Rectal smooth muscle tissue (tissue), 1 donor: ENCODE results near the gene PROX1.
A peak's percentile ranks its signal among the peaks of the same experiment; 100 is the strongest.

Experiments
- H3K27ac ChIP-seq: one replicate; pipeline ENCODE4 v1.7.0; 2013; ENCODE audit warnings: low read depth, low read length, inconsistent platforms
- H3K27me3 ChIP-seq: one replicate; pipeline ENCODE4 v1.7.0; 2013; ENCODE audit warnings: low read length; ENCODE audit not compliant: control insufficient read depth, insufficient read depth
- H3K36me3 ChIP-seq: one replicate; pipeline ENCODE4 v1.7.0; 2013; ENCODE audit warnings: low read length; ENCODE audit not compliant: control insufficient read depth, insufficient read depth
- H3K4me1 ChIP-seq: one replicate; pipeline ENCODE4 v1.7.0; 2013; ENCODE audit warnings: low read length; ENCODE audit not compliant: control insufficient read depth, insufficient read depth
- H3K4me3 ChIP-seq: one replicate; pipeline ENCODE4 v1.7.0; 2013; ENCODE audit warnings: low read length
- H3K9ac ChIP-seq: one replicate; pipeline ENCODE4 v1.7.0; 2013; ENCODE audit warnings: low read length

Gene PROX1

DNA sequence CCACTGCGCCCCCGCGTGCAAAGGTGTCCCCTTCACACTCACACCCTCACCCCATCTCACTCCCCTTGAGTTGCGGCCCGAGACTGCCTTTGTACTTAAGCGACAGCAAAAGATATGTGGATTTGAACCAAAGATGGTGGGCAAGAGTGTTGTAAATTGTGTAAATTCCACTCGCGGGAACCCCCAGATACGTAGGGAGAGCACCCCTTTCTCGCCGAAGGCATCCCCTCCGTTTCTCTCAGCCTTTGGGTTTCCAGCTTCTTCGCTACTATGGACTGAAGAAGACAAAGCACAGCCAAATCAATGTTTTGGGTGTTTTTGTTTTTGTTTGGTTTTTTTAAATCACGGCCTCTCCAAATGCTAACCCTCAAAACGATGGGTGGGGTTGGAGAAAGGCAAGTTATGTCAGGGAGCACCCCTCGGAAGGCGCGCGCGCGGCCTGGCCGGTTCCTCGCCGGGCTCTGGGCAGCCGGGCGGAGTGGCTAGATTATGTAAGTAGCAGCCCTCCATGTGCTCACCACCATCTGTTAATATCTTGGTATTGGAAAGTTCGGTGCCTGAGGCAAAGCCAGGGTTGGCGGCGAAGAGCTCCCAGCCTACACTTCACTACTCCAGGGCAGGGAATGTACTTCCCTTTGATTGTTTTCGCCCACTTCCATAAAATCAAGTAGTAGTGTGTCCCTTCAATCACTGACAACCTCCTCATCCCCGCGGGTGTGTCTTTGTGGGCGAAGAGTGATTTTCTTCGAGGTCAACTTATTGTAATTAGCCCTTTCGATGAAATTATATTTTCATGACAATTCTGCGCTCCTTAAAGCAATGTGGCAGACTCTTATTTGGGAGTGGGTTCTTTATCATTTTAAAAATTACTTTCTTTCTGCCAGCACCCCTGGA is 4.0 kb upstream of the PROX1 start:
- H3K9ac ChIP-seq = no peak overlapping the region
- no peak overlapping the region for H3K27ac ChIP-seq
- peak overlapping the region; percentile 14 for H3K4me3 ChIP-seq
- peaks cover 33% of the 10 kb centered on the region for H3K27me3 ChIP-seq
- no peaks in the 10 kb centered on the region for H3K4me1 ChIP-seq
- H3K36me3 ChIP-seq = no peaks in the 10 kb centered on the region

DNA sequence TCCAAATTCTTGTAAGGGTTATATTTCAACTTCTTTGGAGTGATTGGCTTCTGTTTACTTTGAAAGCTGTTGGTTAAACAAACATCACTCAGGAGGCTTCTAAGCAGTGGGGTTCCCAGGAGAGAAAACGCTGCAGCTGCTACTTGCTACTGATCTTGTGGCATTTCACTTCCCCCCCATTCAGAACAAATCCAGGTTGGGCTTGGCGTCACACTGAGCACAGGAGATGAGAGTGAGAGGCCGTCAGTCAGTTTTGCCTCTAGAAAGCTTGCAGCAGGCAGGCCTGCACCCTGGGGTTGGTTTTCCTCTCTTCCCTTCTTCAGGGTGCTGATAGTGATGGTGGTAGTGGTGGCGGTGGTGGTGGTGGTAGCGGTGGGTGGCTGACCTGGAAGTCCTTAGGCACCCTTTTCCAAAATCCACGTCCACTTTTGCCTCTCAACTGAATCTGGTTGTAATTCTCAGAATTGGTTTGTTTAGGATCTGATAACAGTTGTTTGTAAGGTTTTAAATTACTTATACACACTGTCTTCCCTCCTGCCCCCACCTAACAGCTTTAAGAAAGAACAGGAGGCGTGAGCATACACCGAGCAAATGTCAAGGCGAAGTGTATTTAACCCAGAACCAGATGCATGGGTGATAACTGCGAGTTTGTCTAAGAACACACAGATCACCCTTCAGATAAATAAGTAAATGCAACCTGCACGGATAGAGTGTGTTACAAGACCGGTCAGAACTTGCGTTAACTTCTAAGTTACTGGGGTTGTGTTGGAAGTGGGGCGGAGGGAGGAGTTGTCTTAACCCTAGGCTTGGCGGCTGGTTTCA is 3.2 kb upstream of the PROX1 start:
- H3K27me3 ChIP-seq = peaks cover 33% of the 10 kb centered on the region
- no peak overlapping the region for H3K4me3 ChIP-seq
- no peak overlapping the region for H3K9ac ChIP-seq
- H3K4me1 ChIP-seq = no peaks in the 10 kb centered on the region
- H3K27ac ChIP-seq = no peak overlapping the region
- H3K36me3 ChIP-seq = no peaks in the 10 kb centered on the region

DNA sequence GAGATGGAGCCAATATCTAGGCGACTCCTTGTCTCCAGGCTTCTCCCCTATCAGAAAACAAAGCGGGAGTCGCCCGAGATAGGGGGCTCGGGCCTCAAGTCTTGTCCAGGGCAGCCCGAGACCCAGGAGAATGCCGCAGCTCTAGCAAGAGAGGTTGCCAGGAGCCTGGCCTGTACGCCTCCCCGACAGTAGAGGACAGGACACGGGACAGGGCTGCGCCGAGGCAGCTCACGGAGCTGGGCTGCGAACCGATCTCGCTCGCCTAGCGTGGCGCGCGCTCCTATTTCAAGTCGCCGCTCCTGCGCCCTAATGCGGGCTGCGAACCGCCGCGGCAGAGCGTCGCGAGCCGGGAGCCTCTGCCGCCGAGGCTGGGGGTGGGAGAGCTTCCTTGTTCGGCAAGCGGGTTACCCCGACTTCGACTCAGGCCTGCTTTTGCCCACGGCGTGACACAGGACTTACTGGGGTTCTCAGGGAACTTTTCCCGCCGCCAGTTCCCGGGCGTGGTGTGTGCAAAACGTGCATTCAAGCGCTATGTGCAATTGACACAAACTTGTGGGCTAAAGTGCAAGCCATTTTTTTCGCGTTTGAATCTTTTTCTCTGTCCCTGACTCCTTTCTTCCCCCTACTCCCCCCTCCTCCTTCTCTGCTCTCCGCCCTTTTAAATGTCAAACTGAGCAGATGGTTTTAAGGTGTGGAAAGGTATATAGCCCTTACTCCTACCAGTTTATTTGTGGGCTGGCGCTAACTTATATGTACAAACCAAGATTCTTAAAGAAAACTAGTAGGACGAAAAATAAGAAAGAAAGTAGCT is 2.4 kb upstream of the PROX1 start:
- Histone ChIP-seq H3K4me3 (peak overlapping the region; percentile 13), H3K9ac (no peak overlapping the region), H3K27me3 (peaks cover 32% of the 10 kb centered on the region), H3K4me1 (no peaks in the 10 kb centered on the region), H3K36me3 (no peaks in the 10 kb centered on the region), H3K27ac (no peak overlapping the region)

DNA sequence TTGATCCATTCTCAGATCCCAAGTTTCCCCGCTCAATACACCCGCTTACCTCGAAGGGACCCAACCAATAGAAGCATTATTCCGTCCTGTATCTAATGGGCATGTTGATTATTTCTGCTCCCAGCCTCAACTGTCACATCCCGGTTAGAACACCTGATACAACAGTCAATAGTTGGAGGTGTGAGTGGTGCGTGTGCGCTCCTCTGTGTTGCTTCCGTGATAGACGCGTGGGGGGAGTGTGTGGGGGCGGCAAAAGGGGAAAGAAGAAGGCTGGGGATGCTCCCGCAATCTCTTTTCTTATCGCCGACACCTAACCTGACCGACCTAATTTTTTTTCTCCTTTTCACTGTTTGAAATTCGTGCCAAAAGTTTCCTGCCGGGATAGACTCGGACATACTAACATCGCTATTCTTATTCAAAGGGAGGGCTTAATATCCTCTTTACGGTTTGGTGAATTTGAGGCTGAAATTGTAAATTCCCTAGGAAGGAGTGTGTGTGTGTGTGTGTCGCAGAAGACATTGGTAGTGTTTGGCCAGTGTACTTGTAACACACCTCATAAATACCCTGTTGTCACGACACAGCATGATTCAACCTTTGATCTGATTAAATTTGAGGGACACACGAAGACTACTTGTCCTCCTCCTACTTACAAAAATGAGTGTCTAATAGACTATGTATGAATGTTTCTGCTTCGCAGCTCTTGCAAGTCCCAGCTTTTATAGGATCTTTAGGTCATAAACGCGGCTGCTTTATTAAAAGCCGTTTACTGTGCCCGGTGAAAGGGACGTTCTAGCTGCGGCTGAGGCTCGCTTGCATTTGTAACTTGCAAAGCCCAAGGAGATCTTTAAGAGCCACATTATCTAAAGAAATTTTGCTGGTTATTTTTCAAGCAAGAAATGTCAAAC is 1.5 kb upstream of the PROX1 start:
- no peak overlapping the region for H3K4me3 ChIP-seq
- peaks cover 30% of the 10 kb centered on the region for H3K27me3 ChIP-seq
- H3K4me1 ChIP-seq = no peaks in the 10 kb centered on the region
- H3K9ac ChIP-seq = no peak overlapping the region
- H3K27ac ChIP-seq = no peak overlapping the region
- H3K36me3 ChIP-seq = no peaks in the 10 kb centered on the region

DNA sequence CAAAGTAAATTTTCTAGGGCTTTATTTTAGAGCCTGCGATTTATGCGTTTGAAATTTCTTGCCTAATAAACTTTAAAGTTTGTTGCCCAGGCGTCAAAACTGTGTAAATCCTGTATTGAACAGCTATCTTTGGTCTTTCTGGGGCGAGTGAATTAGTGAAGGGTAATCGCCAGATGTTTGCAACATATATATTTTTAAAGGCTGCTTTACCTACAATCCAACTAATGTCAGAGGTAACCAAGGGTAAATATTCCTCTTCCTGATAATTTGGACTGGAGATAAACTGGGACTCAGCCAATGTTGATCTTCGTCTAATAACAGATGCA is 885 bp upstream of the PROX1 start:
- peaks cover 30% of the 10 kb centered on the region for H3K27me3 ChIP-seq
- H3K36me3 ChIP-seq = no peaks in the 10 kb centered on the region
- H3K4me1 ChIP-seq = no peaks in the 10 kb centered on the region
- H3K9ac ChIP-seq = no peak overlapping the region
- no peak overlapping the region for H3K27ac ChIP-seq
- no peak overlapping the region for H3K4me3 ChIP-seq

DNA sequence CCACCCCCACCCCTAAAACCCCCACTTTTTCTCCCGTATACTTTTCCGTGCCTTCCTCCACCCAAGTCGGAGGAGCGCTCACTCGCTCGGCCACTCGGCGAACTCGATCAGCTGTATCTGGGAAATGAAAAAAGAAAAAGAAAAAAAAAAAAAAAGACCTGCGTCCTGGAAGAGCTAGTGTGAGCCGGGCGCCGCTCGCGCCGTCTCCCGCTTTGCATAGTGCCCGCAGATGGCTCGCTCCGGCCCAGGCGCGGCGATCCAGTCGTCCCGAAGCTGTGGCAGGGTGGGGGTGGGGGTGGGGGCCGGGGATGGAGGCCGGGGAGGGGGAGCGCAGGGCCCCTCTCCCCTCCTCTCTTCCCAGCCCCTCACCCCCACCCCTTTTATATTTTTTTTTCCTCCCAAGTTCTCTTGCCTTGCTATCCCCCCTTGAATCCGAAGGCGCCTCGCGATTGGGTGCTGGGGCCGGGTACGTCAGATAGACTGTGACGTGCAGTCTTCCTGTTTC is 299 bp upstream of the PROX1 start:
- peaks cover 26% of the 10 kb centered on the region for H3K27me3 ChIP-seq
- peak overlapping the region; percentile 78 for H3K27ac ChIP-seq
- H3K9ac ChIP-seq = no peak overlapping the region
- H3K36me3 ChIP-seq = no peaks in the 10 kb centered on the region
- no peaks in the 10 kb centered on the region for H3K4me1 ChIP-seq
- peak overlapping the region; percentile 87 for H3K4me3 ChIP-seq

DNA sequence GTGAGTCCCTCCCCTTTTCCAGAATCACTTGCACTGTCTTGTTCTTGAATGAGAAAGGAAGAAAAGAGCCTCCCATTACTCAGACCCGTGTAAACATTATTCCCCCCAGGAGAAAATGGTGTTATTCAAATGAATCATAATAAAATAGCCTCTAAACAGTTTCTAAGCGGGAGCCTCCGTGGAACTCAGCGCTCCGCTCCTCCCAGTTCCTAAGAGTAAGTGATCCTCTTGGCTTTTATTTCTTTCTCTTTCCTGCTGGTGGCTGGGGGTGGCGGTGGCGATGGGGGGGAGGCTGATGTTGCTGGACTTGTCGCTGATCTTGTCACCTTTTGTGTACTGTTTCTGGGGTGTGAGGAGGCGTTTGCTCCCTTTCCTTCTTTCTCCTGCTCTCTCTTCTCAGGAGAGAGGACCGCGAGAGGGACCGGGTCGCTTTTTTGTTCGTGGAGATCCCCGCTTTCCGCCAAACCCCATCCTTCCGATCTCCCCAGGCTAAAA is 781 bp downstream of the PROX1 start:
- H3K9ac ChIP-seq = no peak overlapping the region
- H3K4me3 ChIP-seq = peak overlapping the region; percentile 87
- H3K27ac ChIP-seq = peak overlapping the region; percentile 78
- H3K27me3 ChIP-seq = peaks cover 18% of the 10 kb centered on the region
- no peaks in the 10 kb centered on the region for H3K36me3 ChIP-seq
- H3K4me1 ChIP-seq = no peaks in the 10 kb centered on the region

DNA sequence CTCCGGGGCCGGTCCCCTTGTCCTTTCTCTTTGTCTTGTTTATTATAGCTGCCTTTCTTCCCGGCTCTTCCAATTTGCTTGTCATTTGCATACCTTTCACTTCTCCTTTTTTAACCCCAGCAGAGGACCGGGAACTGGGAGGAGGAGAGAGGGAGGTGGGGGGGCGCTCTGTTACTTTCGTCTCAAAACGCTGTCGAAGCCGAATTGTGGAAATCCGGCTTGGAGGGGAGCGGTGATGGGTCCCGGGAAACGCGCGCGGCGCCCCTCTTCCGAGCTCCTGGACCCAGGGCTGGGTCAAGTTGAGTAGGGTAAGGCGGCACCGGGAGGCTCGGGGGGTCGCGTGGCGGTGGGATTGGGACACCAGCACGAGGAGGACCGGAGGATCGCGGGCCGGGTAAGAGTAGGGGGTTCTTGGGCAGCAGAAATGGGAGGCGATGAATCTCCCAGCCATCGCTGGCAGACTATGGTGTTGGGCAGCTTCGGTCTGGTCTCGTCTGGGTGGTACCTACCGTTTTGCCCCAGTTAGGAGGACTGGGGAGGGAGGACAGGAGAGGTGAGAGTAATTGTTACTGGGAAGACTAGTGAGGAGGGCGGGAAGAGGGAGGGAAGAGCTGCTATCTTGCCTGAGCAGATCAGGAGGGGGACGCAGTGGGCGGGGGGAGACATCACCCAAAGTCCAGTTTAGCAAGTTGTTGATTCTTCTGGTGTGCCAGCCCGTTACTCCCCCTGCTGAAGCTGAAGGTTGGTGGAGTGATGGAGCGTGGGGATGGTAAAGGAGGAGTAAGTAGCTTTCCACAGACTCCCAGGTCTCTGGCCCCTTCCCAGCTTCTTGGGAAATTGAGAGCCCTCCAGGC is 1.5 kb downstream of the PROX1 start:
- Histone ChIP-seq H3K36me3 (no peaks in the 10 kb centered on the region), H3K9ac (no peak overlapping the region), H3K4me1 (no peaks in the 10 kb centered on the region), H3K27ac (peak overlapping the region; percentile 78), H3K27me3 (peaks cover 14% of the 10 kb centered on the region), H3K4me3 (peak overlapping the region; percentile 87)

DNA sequence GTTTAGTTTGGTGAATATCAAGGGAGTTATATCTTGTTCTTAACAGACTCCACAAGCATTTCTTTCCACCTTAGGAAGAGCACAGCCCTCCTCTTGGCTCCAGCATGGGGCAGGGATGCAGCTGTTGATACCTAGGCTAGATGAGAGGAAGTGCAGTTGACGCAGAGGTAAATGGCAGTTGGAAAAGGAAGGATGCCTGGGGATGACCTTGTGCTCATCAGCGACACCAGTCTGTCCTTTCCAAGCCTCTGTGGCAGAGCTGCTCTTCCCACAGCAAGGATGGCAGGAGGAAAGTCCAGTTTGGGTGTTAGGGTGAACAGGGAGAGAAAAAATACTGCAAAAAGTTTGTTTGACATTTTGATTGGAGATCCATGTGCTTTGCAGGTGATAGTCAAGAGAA is 6.2 kb downstream of the PROX1 start:
- no peaks in the 10 kb centered on the region for H3K4me1 ChIP-seq
- H3K27me3 ChIP-seq = peaks cover 2% of the 10 kb centered on the region
- H3K27ac ChIP-seq = no peak overlapping the region
- no peak overlapping the region for H3K4me3 ChIP-seq
- H3K36me3 ChIP-seq = no peaks in the 10 kb centered on the region
- H3K9ac ChIP-seq = no peak overlapping the region

DNA sequence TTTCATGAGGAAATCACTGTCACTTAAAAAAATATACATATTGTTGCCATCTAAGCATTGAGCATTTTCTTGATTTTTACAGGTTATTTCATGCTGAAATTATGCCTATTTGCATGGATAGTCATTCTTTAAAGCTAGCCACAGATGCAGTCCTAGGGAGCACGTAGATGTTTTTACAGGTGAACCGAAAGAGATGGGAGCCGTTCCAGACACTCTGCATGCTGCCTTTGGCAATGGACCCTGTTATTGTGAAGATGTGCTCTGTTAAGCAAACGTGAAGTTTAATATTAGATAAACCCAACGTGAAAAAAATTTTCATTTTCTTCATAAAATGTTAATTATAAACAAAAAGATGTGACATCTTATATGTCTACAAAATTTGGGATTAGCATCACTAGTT is 7.1 kb downstream of the PROX1 start:
- H3K4me3 ChIP-seq = no peak overlapping the region
- H3K4me1 ChIP-seq = no peaks in the 10 kb centered on the region
- H3K36me3 ChIP-seq = no peaks in the 10 kb centered on the region
- no peak overlapping the region for H3K9ac ChIP-seq
- no peak overlapping the region for H3K27ac ChIP-seq
- peaks cover 2% of the 10 kb centered on the region for H3K27me3 ChIP-seq

DNA sequence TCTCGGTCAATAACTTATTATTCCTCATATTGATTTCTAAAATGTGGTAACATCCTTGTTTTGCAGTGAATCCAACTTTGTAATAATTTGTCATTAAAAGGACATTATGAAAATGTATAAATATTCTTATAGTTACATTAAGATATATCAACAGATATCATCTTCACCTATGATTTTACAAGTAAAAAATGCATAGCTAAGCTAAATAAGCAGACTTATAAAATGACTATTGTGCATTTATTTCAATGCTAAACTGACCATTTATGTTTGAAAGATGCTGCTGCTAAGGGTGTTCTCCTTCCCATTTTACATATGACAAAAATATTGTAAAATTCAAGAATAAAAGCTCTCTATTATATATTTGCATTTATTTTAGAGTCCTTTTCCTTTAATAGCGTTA is 7.8 kb downstream of the PROX1 start:
- no peak overlapping the region for H3K4me3 ChIP-seq
- H3K36me3 ChIP-seq = no peaks in the 10 kb centered on the region
- no peak overlapping the region for H3K9ac ChIP-seq
- H3K27ac ChIP-seq = no peak overlapping the region
- H3K4me1 ChIP-seq = no peaks in the 10 kb centered on the region
- H3K27me3 ChIP-seq = no peaks in the 10 kb centered on the region
